HepG2 (cell line): ENCODE measurements around the gene ADCY9. TPM values are rescaled to one million over a fixed set of nuclear protein-coding genes. Genes with fewer than 3 reads are reported as not detected.
A peak's percentile ranks its signal among the peaks of the same experiment; 100 is the strongest.

Experiments
- ATM ChIP-seq: fragments of 450-650 bp; IDR thresholded peaks from 2 replicates; pipeline ENCODE4 v1.7.1; 2017; ENCODE audit warnings: mild to moderate bottlenecking, borderline replicate concordance
- BCL6 ChIP-seq: IDR thresholded peaks from 2 replicates; pipeline ENCODE4 v1.6.1; 2016; ENCODE audit warnings: missing genetic modification reagents, missing compliant biosample characterization
- CREB3 ChIP-seq: sonication (generic); formaldehyde crosslinking; IDR thresholded peaks from 2 replicates; pipeline ENCODE4 v1.5.0; 2020; ENCODE audit warnings: missing genetic modification reagents
- IRX3 ChIP-seq: sonication (generic); formaldehyde crosslinking; IDR thresholded peaks from 2 replicates; pipeline ENCODE4 v1.8.1; 2023; ENCODE audit warnings: mild to moderate bottlenecking, low read depth, missing genetic modification reagents, borderline replicate concordance
- NCOA5 ChIP-seq: sonication (generic); formaldehyde crosslinking; IDR thresholded peaks from 2 replicates; pipeline ENCODE4 v1.4.0; 2020; ENCODE audit warnings: missing genetic modification reagents
- PHF5A ChIP-seq: IDR thresholded peaks from one replicate; pipeline ENCODE4 v1.6.1; 2018; ENCODE audit warnings: low read depth, missing genetic modification reagents; ENCODE audit not compliant: unreplicated experiment
- ZBTB14 ChIP-seq: sonication (generic); formaldehyde crosslinking; IDR thresholded peaks from 2 replicates; pipeline ENCODE4 v1.4.0; 2020; ENCODE audit warnings: missing genetic modification reagents
- ZBTB38 ChIP-seq: sonication (generic); formaldehyde crosslinking; IDR thresholded peaks from 2 replicates; pipeline ENCODE4 v1.5.1; 2020; ENCODE audit warnings: mild to moderate bottlenecking, missing genetic modification reagents
- ZBTB40 ChIP-seq, 2 experiments: fragments of 450-650 bp in 1 of 2; sonication (generic) in 1 of 2; formaldehyde crosslinking in 1 of 2; IDR thresholded peaks; 2 replicates each; pipeline versions ENCODE4 v1.6.1 to v1.8.0; 2016 to 2022; ENCODE audit warnings: antibody characterized with exemption in 1 of 2, mild to moderate bottlenecking in 1 of 2, missing genetic modification reagents in 1 of 2
- ZBTB7B ChIP-seq: sonication (generic); formaldehyde crosslinking; IDR thresholded peaks from 2 replicates; pipeline ENCODE4 v1.4.0; 2020; ENCODE audit warnings: missing genetic modification reagents
- ZNF136 ChIP-seq: sonication (generic); formaldehyde crosslinking; IDR thresholded peaks from 2 replicates; pipeline ENCODE4 v1.8.1; 2022; ENCODE audit warnings: low read depth, mild to moderate bottlenecking, moderate library complexity, missing genetic modification reagents
- ZNF224 ChIP-seq: sonication (generic); formaldehyde crosslinking; IDR thresholded peaks from 2 replicates; pipeline ENCODE4 v1.5.0; 2020; ENCODE audit warnings: mild to moderate bottlenecking, missing genetic modification reagents
- ZNF317 ChIP-seq: sonication (generic); formaldehyde crosslinking; IDR thresholded peaks from 2 replicates; pipeline ENCODE4 v1.5.0; 2020; ENCODE audit warnings: mild to moderate bottlenecking, missing genetic modification reagents
- ZNF350 ChIP-seq: sonication (generic); formaldehyde crosslinking; IDR thresholded peaks from 2 replicates; pipeline ENCODE4 v1.4.0; 2020; ENCODE audit warnings: mild to moderate bottlenecking, low read depth, missing genetic modification reagents, borderline replicate concordance
- ZNF446 ChIP-seq: sonication (generic); formaldehyde crosslinking; IDR thresholded peaks from 2 replicates; pipeline ENCODE4 v1.5.0; 2020; ENCODE audit warnings: mild to moderate bottlenecking, missing genetic modification reagents
- ZNF577 ChIP-seq: sonication (generic); formaldehyde crosslinking; IDR thresholded peaks from 2 replicates; pipeline ENCODE4 v1.4.0; 2020; ENCODE audit warnings: mild to moderate bottlenecking, low read depth, missing genetic modification reagents, borderline replicate concordance
- ZNF720 ChIP-seq: sonication (generic); formaldehyde crosslinking; IDR thresholded peaks from 2 replicates; pipeline ENCODE4 v1.4.0; 2020; ENCODE audit warnings: missing genetic modification reagents
- ZNF790 ChIP-seq: sonication (generic); formaldehyde crosslinking; IDR thresholded peaks from 2 replicates; pipeline ENCODE4 v1.8.0; 2022; ENCODE audit warnings: missing genetic modification reagents, mild to moderate bottlenecking, borderline replicate concordance
- ZSCAN21 ChIP-seq: sonication (generic); formaldehyde crosslinking; IDR thresholded peaks from 2 replicates; pipeline ENCODE4 v1.8.0; 2022; ENCODE audit warnings: mild to moderate bottlenecking, missing genetic modification reagents, moderate library complexity, borderline replicate concordance
- polyA plus RNA-seq, 8 experiments: library from polyadenylated mRNA; depleted of rRNA in 3 of 8; stranded (reverse) in 7 of 8; unstranded in 1 of 8; fragments of >200 nt; fragmentation: Illumina TruSeq in 4 of 8; extraction: Trizol in 4 of 8; gene quantifications; 2 replicates each; pipeline versions ENCODE4 v1.2.1 to v1.2.3, GENCODE V29; 2011 to 2016; ENCODE audit warnings: low read depth in 4 of 8, missing spikeins in 1 of 8, mixed read lengths in 1 of 8; ENCODE audit not compliant: insufficient read depth in 1 of 8
- total RNA-seq, 5 experiments: library from RNA; depleted of rRNA; stranded (reverse); fragments of >200 nt; fragmentation: Illumina TruSeq; extraction: Trizol; gene quantifications; 2 replicates each; pipeline ENCODE4 v1.2.3, GENCODE V29; 2016; ENCODE audit warnings: low read depth in 1 of 5

Gene ADCY9
- total and polyA plus RNA-seq, 2 of the 13 experiments (the other 11 are each of a cell fraction or from before 2014, with no cell fraction given) = 11.2 to 13.9 TPM

DNA sequence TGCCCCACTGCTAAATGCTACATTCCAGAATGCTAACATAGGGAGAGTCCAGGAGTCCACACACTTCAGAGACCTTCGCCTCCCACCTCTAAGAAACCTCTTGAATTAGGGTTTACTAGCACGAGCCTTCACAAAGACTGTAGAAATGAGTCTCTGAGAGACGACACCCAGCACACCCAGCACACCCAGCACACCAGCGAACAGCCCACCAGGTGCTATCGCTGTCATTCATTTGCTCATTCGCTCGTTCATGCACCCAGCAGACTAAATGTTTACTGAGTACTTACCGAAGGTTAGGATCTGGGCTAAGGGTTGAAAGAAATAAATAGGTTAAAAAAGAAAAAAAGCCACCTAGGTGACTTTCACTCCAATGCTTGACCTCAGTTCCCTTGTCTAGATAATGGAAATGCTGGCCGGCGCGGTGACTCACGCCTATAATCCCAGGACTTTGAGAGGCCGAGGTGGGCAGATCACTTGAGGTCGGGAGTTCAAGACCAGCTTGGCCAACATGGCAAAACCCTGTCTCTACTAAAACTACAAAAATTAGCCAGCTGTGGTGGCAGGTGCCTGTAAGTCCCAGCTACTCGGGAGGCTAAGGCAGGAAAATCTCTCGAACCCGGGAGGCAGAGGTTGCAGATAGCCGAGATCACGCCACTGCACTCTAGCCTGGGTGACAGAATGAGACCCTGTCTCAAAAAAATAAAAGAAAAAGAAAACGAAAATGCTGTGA is 100.8 kb downstream of the ADCY9 start (continued):
- no peak for TF ChIP-seq ZBTB14 (CRISPR knock-in tag)
- no peak for TF ChIP-seq CREB3
- no peak for TF ChIP-seq ZBTB38 (CRISPR knock-in tag)
- TF ChIP-seq ZSCAN21 = no peak
- no peak for TF ChIP-seq ZNF720 (CRISPR knock-in tag)
- no peak for TF ChIP-seq ZBTB7B
- TF ChIP-seq PHF5A (CRISPR knock-in tag) = no peak
- TF ChIP-seq ZBTB40 (IDR thresholded peaks at IDR 0.05) = no peak
- 0 out of 2 replicates have a peak, but pooled peaks have one; percentile 42 for TF ChIP-seq ZBTB40 (CRISPR knock-in tag; IDR thresholded peaks at IDR 0.05)
- no peak for TF ChIP-seq IRX3
- TF ChIP-seq ZNF790 (CRISPR knock-in tag) = no peak
- no peak for TF ChIP-seq ZNF224 (CRISPR knock-in tag)
- no peak for TF ChIP-seq ZNF350 (CRISPR knock-in tag)
- no peak for TF ChIP-seq ZNF577 (CRISPR knock-in tag)
- no peak for TF ChIP-seq ATM
- no peak; the same call in 1 of the 2 replicates for TF ChIP-seq ZNF317 (CRISPR knock-in tag)
- TF ChIP-seq ZNF136 = peak; percentile 34; the same call in 1 of the 2 replicates
- TF ChIP-seq ZNF446 = no peak
- TF ChIP-seq NCOA5 (CRISPR knock-in tag) = no peak
- no peak for TF ChIP-seq BCL6 (CRISPR knock-in tag)
